ENCODE data around the gene CXorf65. TPM values are rescaled to one million over a fixed set of nuclear protein-coding genes. Genes with fewer than 3 reads are reported as not detected.

The CXorf65 gene
- polyA plus RNA-seq (2013), result 5.5 TPM

DNA sequence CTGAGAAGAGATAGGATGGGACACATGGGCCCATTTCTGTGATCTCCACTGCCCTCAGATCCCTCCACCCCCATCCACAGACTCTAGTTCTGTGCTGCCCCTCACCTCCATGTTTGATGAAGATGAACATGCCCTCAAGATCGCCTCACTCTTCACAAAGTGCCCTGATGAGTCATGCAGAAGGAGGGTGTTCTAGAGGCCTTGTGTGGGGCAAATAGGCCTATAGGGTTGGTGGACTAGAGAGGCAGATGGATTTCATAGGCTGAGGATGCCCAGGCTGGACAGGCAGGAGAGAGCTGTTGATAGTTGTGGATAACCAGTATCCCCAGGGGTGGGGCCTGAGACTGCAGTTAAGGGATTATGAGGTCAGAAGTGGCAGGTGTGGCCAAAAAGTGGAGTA, at the start of gene CXorf65:
Gene CXorf65, minus strand, starts transcription at position 314 of the 400 bp plus-strand sequence. Its CDS starts 184 bp downstream, at position 130.
- no CpG with 5 or more reads among the region's 1 CpG for WGBS (ENCODE audit: insufficient coverage)
- ChIA-PET CTCF (interaction anchor here (1.8 to 8.3 kb wide), 2 partner anchors 12 to 23 kb away, joined by 5 to 109 read pairs; partner anchors contain the start of gene MED12), POLR2A (interaction anchor here (0.7 to 1.2 kb wide), 2 partner anchors 12 to 91 kb away, joined by 3 read pairs; partner anchors contain the start of gene MED12)
- peaks cover 29 to 94% (median 75%) of the 10 kb centered on the region in 4 experiments for H3K4me1 ChIP-seq (ENCODE audit: control extremely low read depth in 1 of 4, control insufficient read depth in 4 of 4, insufficient read depth in 4 of 4, low read length in 3 of 4)
- peaks cover 0 to 3% (median 0%) of the 10 kb centered on the region in 5 experiments for H3K27me3 ChIP-seq (replicated peaks in 2 of 5; ENCODE audit: control insufficient read depth in 4 of 5, insufficient read depth in 5 of 5, low read length in 4 of 5)
- H3K27ac ChIP-seq (ENCODE audit: insufficient read depth in 1 of 2, low read depth in 1 of 2, low read length in 2 of 2, poor library complexity in 1 of 2, severe bottlenecking in 2 of 2), result peak within 1 kb of the TSS; percentile 28 to 89
- peak within 1 kb of the TSS in 1 of 7 experiments; percentile 45 for H3K4me3 ChIP-seq (ENCODE audit: control insufficient read depth in 1 of 7, extremely low read depth in 1 of 7, insufficient read depth in 4 of 7, low read depth in 2 of 7, low read length in 6 of 7)
- H3K9me3 ChIP-seq (ENCODE audit: control extremely low read depth in 1 of 5, control insufficient read depth in 4 of 5, insufficient read depth in 2 of 5, low read depth in 1 of 5, low read length in 4 of 5), result no peaks in the 10 kb centered on the region
- DNase-seq, result peak in 2 of 3 donors; percentile 23 to 36
- peaks cover 0 to 2% (median 0%) of the 10 kb centered on the region in 4 experiments for H3K36me3 ChIP-seq (ENCODE audit: control insufficient read depth in 4 of 4, insufficient read depth in 4 of 4, low read length in 3 of 4)

DNA sequence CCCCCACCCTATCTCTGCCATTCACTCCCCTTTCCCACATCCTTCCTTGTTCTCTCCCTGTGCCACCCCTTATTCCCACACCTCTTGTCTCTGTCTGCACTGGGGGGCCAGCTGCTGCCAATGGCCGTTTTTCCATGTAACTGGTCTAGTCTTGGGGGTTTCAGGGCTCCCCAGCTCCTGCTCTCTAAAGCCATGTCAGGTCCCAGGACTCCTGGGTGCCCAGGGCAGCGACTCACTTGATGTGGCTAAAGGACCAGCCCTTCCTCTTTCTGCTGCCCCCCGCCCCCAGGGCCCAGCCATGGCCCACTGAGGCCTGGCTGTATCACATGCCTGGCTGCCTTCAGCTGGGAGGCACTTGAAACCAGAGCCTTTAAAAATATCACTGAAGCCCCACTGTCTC, 48.1 kb upstream of the CXorf65 start:
- H3K36me3 ChIP-seq (ENCODE audit: control insufficient read depth in 4 of 4, insufficient read depth in 4 of 4, low read length in 3 of 4), result no peaks in the 10 kb centered on the region
- ChIA-PET CTCF (no interaction called here), POLR2A (no interaction called here)
- peaks cover 0 to 11% (median 6%) of the 10 kb centered on the region in 4 experiments for H3K4me1 ChIP-seq (ENCODE audit: control extremely low read depth in 1 of 4, control insufficient read depth in 4 of 4, insufficient read depth in 4 of 4, low read length in 3 of 4)
- H3K27ac ChIP-seq (ENCODE audit: insufficient read depth in 1 of 2, low read depth in 1 of 2, low read length in 2 of 2, poor library complexity in 1 of 2, severe bottlenecking in 2 of 2), result no peak overlapping the region
- no peak for DNase-seq
- no peak overlapping the region for H3K4me3 ChIP-seq (ENCODE audit: control insufficient read depth in 1 of 7, extremely low read depth in 1 of 7, insufficient read depth in 4 of 7, low read depth in 2 of 7, low read length in 6 of 7)
- H3K27me3 ChIP-seq (replicated peaks in 2 of 5; ENCODE audit: control insufficient read depth in 4 of 5, insufficient read depth in 5 of 5, low read length in 4 of 5), result peaks cover 0 to 6% (median 0%) of the 10 kb centered on the region in 5 experiments
- no peaks in the 10 kb centered on the region for H3K9me3 ChIP-seq (ENCODE audit: control extremely low read depth in 1 of 5, control insufficient read depth in 4 of 5, insufficient read depth in 2 of 5, low read depth in 1 of 5, low read length in 4 of 5)
- 47% methylated on average over 3 of the region's 3 CpGs for WGBS (ENCODE audit: insufficient coverage)

DNA sequence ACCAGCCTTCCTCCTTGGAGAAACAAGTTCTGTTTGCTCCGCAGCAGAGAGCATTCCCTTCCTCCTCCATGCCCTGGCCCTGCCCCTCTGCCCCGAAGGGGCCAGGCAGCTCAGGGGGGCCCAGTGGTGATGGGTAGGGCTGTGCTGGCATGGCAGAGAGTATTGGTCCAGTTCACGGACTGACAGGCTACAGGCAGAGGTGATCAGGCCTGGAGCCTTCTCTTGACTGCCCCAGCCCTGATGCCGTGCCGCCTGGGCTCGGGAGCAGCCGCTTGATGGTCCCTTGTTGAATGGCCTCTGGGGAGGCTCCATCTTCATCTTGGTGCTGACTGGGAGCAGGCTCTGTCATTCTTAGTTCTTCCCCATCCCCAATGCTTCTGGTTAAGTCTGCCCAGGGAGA, 47.7 kb upstream of the CXorf65 start:
- no peaks in the 10 kb centered on the region for H3K9me3 ChIP-seq (ENCODE audit: control extremely low read depth in 1 of 5, control insufficient read depth in 4 of 5, insufficient read depth in 2 of 5, low read depth in 1 of 5, low read length in 4 of 5)
- POLR2A ChIA-PET, result no interaction called here
- no peak overlapping the region for H3K4me3 ChIP-seq (ENCODE audit: control insufficient read depth in 1 of 7, extremely low read depth in 1 of 7, insufficient read depth in 4 of 7, low read depth in 2 of 7, low read length in 6 of 7)
- no peak for DNase-seq
- CTCF ChIA-PET, result no interaction called here
- peaks cover 0 to 11% (median 6%) of the 10 kb centered on the region in 4 experiments for H3K4me1 ChIP-seq (ENCODE audit: control extremely low read depth in 1 of 4, control insufficient read depth in 4 of 4, insufficient read depth in 4 of 4, low read length in 3 of 4)
- WGBS (ENCODE audit: insufficient coverage), result 73% methylated on average over 6 of the region's 7 CpGs
- no peaks in the 10 kb centered on the region for H3K36me3 ChIP-seq (ENCODE audit: control insufficient read depth in 4 of 4, insufficient read depth in 4 of 4, low read length in 3 of 4)
- peaks cover 0 to 6% (median 0%) of the 10 kb centered on the region in 5 experiments for H3K27me3 ChIP-seq (replicated peaks in 2 of 5; ENCODE audit: control insufficient read depth in 4 of 5, insufficient read depth in 5 of 5, low read length in 4 of 5)
- no peak overlapping the region for H3K27ac ChIP-seq (ENCODE audit: insufficient read depth in 1 of 2, low read depth in 1 of 2, low read length in 2 of 2, poor library complexity in 1 of 2, severe bottlenecking in 2 of 2)

DNA sequence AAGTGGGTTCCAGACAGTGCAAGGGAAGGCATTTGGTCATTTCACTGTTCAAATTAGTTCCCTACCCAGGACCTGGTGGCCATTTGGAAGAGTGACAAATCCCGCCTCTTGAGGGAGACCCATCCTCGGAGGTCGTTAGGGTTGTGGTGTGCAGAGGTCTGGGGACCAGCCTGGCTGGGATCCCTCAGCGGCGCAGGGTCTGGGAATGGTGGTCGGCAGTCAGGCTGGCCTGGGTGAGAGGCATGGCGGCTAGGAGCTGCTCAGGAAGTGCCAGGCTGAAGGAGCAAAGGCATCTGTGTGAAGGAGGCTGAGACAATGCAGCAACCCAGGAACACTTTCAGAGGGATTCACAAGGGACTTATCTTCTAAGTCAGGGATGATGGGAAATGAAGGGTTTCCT, 44.8 kb upstream of the CXorf65 start:
- Histone ChIP-seq H3K27ac (ENCODE audit: insufficient read depth in 1 of 2, low read depth in 1 of 2, low read length in 2 of 2, poor library complexity in 1 of 2, severe bottlenecking in 2 of 2) (no peak overlapping the region), H3K36me3 (ENCODE audit: control insufficient read depth in 4 of 4, insufficient read depth in 4 of 4, low read length in 3 of 4) (no peaks in the 10 kb centered on the region), H3K4me1 (ENCODE audit: control extremely low read depth in 1 of 4, control insufficient read depth in 4 of 4, insufficient read depth in 4 of 4, low read length in 3 of 4) (peaks cover 4 to 25% (median 20%) of the 10 kb centered on the region in 4 experiments), H3K4me3 (ENCODE audit: control insufficient read depth in 1 of 7, extremely low read depth in 1 of 7, insufficient read depth in 4 of 7, low read depth in 2 of 7, low read length in 6 of 7) (no peak overlapping the region), H3K27me3 (replicated peaks in 2 of 5; ENCODE audit: control insufficient read depth in 4 of 5, insufficient read depth in 5 of 5, low read length in 4 of 5) (peaks cover 0 to 6% (median 0%) of the 10 kb centered on the region in 5 experiments), H3K9me3 (ENCODE audit: control extremely low read depth in 1 of 5, control insufficient read depth in 4 of 5, insufficient read depth in 2 of 5, low read depth in 1 of 5, low read length in 4 of 5) (no peaks in the 10 kb centered on the region)
- CTCF ChIA-PET, result interaction anchor here (0.6 kb wide), 1 partner anchor 9 kb away, joined by 3 read pairs; no protein-coding TSS in a partner anchor
- WGBS (ENCODE audit: insufficient coverage), result 94% methylated on average over 7 of the region's 7 CpGs
- POLR2A ChIA-PET, result no interaction called here
- DNase-seq, result no peak

DNA sequence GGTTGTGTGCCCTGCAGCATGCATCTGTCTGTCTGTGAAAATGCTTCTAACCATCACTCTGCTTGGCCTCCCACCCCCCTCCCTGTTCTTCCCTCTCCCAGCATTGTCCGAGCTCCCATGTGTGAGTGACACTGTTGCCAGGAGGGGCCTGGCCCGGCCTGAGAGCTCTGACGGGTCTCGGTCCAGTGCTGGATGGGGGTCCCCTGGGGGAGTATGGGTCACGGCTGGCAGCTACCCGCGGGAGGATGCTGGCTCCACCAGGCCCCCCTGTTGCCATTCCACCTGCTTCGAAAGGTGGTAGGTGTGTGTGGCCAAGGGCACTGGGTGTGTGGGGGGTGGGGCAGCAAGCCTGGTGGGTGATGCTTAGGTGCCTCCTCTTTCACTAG, 41.7 kb upstream of the CXorf65 start:
- Histone ChIP-seq H3K27ac (ENCODE audit: insufficient read depth in 1 of 2, low read depth in 1 of 2, low read length in 2 of 2, poor library complexity in 1 of 2, severe bottlenecking in 2 of 2) (no peak overlapping the region), H3K9me3 (ENCODE audit: control extremely low read depth in 1 of 5, control insufficient read depth in 4 of 5, insufficient read depth in 2 of 5, low read depth in 1 of 5, low read length in 4 of 5) (no peaks in the 10 kb centered on the region), H3K36me3 (ENCODE audit: control insufficient read depth in 4 of 4, insufficient read depth in 4 of 4, low read length in 3 of 4) (peaks cover 0 to 2% (median 0%) of the 10 kb centered on the region in 4 experiments), H3K4me1 (ENCODE audit: control extremely low read depth in 1 of 4, control insufficient read depth in 4 of 4, insufficient read depth in 4 of 4, low read length in 3 of 4) (peaks cover 6 to 33% (median 20%) of the 10 kb centered on the region in 4 experiments), H3K27me3 (replicated peaks in 2 of 5; ENCODE audit: control insufficient read depth in 4 of 5, insufficient read depth in 5 of 5, low read length in 4 of 5) (peaks cover 0 to 6% (median 0%) of the 10 kb centered on the region in 5 experiments), H3K4me3 (ENCODE audit: control insufficient read depth in 1 of 7, extremely low read depth in 1 of 7, insufficient read depth in 4 of 7, low read depth in 2 of 7, low read length in 6 of 7) (no peak overlapping the region)
- ChIA-PET POLR2A (no interaction called here), CTCF (no interaction called here)
- 60% methylated on average over 1 of the region's 8 CpGs for WGBS (ENCODE audit: insufficient coverage)
- DNase-seq, result no peak

DNA sequence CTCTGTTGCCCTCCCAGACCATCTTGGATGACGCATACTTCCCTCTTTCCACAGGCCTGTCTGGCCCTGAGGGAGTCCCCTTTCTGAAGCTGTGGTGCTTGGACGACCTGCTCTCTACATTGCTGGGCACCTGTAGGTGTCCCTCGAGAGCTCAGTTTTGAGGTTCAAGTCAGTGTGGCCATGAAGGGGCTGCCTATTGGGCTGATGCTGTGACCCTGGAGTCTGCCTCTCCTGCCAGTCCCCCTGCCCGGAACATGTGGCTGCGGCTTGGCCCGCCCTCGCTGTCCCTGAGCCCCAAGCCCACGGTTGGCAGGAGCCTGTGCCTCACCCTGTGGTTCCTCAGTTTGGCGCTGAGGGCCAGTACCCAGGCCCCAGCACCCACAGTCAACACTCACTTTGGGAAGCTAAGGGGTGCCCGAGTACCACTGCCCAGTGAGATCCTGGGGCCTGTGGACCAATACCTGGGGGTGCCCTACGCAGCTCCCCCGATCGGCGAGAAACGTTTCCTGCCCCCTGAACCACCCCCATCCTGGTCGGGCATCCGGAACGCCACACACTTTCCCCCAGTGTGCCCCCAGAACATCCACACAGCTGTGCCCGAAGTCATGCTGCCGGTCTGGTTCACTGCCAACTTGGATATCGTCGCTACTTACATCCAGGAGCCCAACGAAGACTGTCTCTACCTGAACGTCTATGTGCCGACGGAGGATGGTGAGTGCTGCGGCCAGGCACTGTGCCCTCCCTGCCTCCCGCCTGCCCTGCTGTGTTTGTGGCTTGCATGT, 41.1 kb upstream of the CXorf65 start:
- Histone ChIP-seq H3K4me3 (ENCODE audit: control insufficient read depth in 1 of 7, extremely low read depth in 1 of 7, insufficient read depth in 4 of 7, low read depth in 2 of 7, low read length in 6 of 7) (no peak overlapping the region), H3K27me3 (replicated peaks in 2 of 5; ENCODE audit: control insufficient read depth in 4 of 5, insufficient read depth in 5 of 5, low read length in 4 of 5) (peaks cover 0 to 3% (median 0%) of the 10 kb centered on the region in 5 experiments)
- POLR2A ChIA-PET, result no interaction called here

DNA sequence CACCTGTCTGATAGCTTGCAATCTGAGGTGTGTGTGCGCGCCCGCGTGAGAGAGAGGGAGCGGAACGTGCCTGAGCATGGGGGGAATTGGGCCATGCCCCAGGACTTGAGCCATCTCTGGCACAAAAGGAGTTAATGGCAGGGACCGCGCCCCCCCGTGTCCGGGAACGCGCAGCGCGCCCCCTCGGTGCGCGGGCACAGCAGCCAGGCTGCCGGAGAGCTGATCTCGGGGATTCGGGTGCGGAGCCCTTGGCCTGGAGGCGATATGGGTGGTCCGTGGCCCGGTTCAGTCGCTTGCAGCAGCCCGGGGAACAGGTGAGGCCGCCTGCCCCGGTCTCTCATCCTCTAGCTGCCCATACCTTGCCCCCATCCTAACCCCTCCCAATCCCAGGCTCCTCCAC, 38.1 kb upstream of the CXorf65 start, which contains the start of gene NLGN3:
Gene NLGN3, plus strand, starts transcription at position 191 of the 400 bp plus-strand sequence. CDS start 2,909 bp downstream, outside the sequence.
- Histone ChIP-seq H3K4me3 (ENCODE audit: control insufficient read depth in 1 of 7, extremely low read depth in 1 of 7, insufficient read depth in 4 of 7, low read depth in 2 of 7, low read length in 6 of 7) (peak within 1 kb of the TSS in 3 of 7 experiments; percentile 19 to 49 (median 48)), H3K27ac (ENCODE audit: insufficient read depth in 1 of 2, low read depth in 1 of 2, low read length in 2 of 2, poor library complexity in 1 of 2, severe bottlenecking in 2 of 2) (no peak within 1 kb of the TSS), H3K36me3 (ENCODE audit: control insufficient read depth in 4 of 4, insufficient read depth in 4 of 4, low read length in 3 of 4) (peaks cover 0 to 18% (median 11%) of the 10 kb centered on the region in 4 experiments), H3K27me3 (replicated peaks in 2 of 5; ENCODE audit: control insufficient read depth in 4 of 5, insufficient read depth in 5 of 5, low read length in 4 of 5) (no peaks in the 10 kb centered on the region), H3K4me1 (ENCODE audit: control extremely low read depth in 1 of 4, control insufficient read depth in 4 of 4, insufficient read depth in 4 of 4, low read length in 3 of 4) (peaks cover 6 to 35% (median 20%) of the 10 kb centered on the region in 4 experiments), H3K9me3 (ENCODE audit: control extremely low read depth in 1 of 5, control insufficient read depth in 4 of 5, insufficient read depth in 2 of 5, low read depth in 1 of 5, low read length in 4 of 5) (no peaks in the 10 kb centered on the region)
- 41% methylated on average over 23 of the region's 28 CpGs for WGBS (ENCODE audit: insufficient coverage)
- DNase-seq, result peak in 1 of 3 donors; percentile 9
- ChIA-PET CTCF (interaction anchor here (1.7 kb wide), 1 partner anchor 15 kb away, joined by 8 read pairs; no protein-coding TSS in a partner anchor), POLR2A (no interaction called here)

More for the DNA sequence above, 41.1 kb upstream of the CXorf65 start:
- no peak overlapping the region for H3K27ac ChIP-seq (ENCODE audit: insufficient read depth in 1 of 2, low read depth in 1 of 2, low read length in 2 of 2, poor library complexity in 1 of 2, severe bottlenecking in 2 of 2)
- peak in 2 of 3 donors; percentile 33 to 45 for DNase-seq
- no peaks in the 10 kb centered on the region for H3K9me3 ChIP-seq (ENCODE audit: control extremely low read depth in 1 of 5, control insufficient read depth in 4 of 5, insufficient read depth in 2 of 5, low read depth in 1 of 5, low read length in 4 of 5)
- H3K36me3 ChIP-seq (ENCODE audit: control insufficient read depth in 4 of 4, insufficient read depth in 4 of 4, low read length in 3 of 4), result peaks cover 0 to 2% (median 0%) of the 10 kb centered on the region in 4 experiments
- H3K4me1 ChIP-seq (ENCODE audit: control extremely low read depth in 1 of 4, control insufficient read depth in 4 of 4, insufficient read depth in 4 of 4, low read length in 3 of 4), result peaks cover 6 to 35% (median 20%) of the 10 kb centered on the region in 4 experiments
- WGBS (ENCODE audit: insufficient coverage), result 88% methylated on average over 23 of the region's 28 CpGs
- CTCF ChIA-PET, result interaction anchor here (1.4 kb wide), 1 partner anchor 18 kb away, joined by 3 read pairs; no protein-coding TSS in a partner anchor

All from common myeloid progenitor, CD34-positive (primary cell).